ENCODE measurements around the gene LTBP1. TPM values are rescaled to one million over a fixed set of nuclear protein-coding genes. Genes with fewer than 3 reads are reported as not detected.

The LTBP1 gene
- total RNA-seq, 1 donor: 33.7 TPM

DNA sequence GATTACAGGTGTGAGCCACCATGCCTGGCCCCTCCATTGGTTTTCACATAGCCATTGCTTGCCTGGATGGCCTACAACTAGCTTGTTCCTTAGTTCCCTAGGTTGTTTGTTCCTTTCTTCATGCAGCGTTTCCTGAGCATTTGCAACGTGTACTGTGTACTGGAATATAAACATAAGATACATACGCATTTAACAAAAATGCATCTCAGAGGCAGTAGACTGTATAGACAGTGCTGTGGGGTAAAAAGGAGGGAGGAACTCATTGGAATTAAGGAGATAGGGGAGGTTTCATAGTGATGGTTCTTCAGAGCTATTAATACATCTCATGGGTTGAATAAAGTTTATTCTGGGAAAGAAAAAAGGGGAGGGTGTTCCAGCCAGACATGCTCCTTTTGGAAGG, 269.2 kb downstream of the LTBP1 start:
- DNase-seq (ENCODE audit: low read depth): no peak
- TF ChIP-seq, protein P1, sequence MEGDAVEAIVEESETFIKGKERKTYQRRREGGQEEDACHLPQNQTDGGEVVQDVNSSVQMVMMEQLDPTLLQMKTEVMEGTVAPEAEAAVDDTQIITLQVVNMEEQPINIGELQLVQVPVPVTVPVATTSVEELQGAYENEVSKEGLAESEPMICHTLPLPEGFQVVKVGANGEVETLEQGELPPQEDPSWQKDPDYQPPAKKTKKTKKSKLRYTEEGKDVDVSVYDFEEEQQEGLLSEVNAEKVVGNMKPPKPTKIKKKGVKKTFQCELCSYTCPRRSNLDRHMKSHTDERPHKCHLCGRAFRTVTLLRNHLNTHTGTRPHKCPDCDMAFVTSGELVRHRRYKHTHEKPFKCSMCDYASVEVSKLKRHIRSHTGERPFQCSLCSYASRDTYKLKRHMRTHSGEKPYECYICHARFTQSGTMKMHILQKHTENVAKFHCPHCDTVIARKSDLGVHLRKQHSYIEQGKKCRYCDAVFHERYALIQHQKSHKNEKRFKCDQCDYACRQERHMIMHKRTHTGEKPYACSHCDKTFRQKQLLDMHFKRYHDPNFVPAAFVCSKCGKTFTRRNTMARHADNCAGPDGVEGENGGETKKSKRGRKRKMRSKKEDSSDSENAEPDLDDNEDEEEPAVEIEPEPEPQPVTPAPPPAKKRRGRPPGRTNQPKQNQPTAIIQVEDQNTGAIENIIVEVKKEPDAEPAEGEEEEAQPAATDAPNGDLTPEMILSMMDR (IDR thresholded peaks at IDR 0.05; ENCODE audit: insufficient read depth, low read depth, low read length): no peak

GRCh38 chr2:33216508-33217182, 269.9 kb downstream of the LTBP1 start:
- no peak overlapping the region for H3K4me3 ChIP-seq (ENCODE audit: low read depth, low read length)
- TF ChIP-seq, protein P1 (IDR thresholded peaks at IDR 0.05; ENCODE audit: insufficient read depth, low read depth, low read length): no peak
- no peak for DNase-seq (ENCODE audit: low read depth)

More for the DNA sequence above, 269.2 kb downstream of the LTBP1 start:
- H3K4me3 ChIP-seq (ENCODE audit: low read depth, low read length): no peak overlapping the region

DNA sequence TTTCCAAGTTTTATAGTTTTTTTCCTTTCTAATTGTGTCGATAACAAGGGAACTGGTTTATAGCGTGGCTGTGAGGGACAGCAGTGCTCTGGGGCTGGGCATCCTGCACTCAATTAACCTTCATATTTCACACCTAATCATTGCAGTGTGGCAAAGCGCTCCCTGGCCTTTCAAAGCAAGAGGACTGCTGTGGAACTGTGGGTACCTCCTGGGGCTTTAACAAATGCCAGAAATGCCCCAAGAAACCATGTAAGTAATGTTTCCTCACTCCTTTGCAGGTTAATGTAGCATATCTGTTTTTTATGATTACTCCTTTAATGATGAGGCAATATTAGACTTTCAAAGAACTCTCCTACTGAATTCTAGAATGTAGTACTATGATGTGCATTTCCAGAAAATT, 270.7 kb downstream of the LTBP1 start:
- no peak for DNase-seq (ENCODE audit: low read depth)
- TF ChIP-seq, protein P1 (IDR thresholded peaks at IDR 0.05; ENCODE audit: insufficient read depth, low read depth, low read length): no peak
- no peak overlapping the region for H3K4me3 ChIP-seq (ENCODE audit: low read depth, low read length)

DNA sequence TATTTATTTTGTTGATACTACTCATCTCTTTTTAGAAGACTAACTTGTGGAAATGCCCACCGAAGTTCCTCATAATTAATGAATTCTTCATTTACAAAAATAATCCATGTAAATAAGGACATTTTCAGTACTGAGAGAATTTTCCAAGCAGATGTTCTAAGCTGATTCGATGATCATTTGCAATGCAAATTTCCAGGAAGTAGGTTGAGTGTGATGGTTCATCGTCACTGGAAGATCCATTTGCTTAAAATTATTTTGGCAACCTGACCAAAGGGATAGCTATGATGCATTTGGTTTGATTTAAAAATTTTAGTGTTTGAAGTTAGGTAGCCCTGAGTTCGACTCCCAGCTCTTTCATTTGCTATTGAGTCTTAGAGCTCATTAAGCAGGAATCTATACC, 272.4 kb downstream of the LTBP1 start:
- no peak overlapping the region for H3K4me3 ChIP-seq (ENCODE audit: low read depth, low read length)

GRCh38 chr2:33219850-33220275, 273.1 kb downstream of the LTBP1 start:
- peak; percentile 89 for DNase-seq (ENCODE audit: low read depth)

More for the DNA sequence above, 272.4 kb downstream of the LTBP1 start:
- TF ChIP-seq, protein P1 (IDR thresholded peaks at IDR 0.05; ENCODE audit: insufficient read depth, low read depth, low read length): no peak
- DNase-seq (ENCODE audit: low read depth): no peak

GRCh38 chr2:33220533-33220932, 273.8 kb downstream of the LTBP1 start:
- TF ChIP-seq, protein P1 (IDR thresholded peaks at IDR 0.05; ENCODE audit: insufficient read depth, low read depth, low read length): no peak
- peak; percentile 36 for DNase-seq (ENCODE audit: low read depth)
- H3K4me3 ChIP-seq (ENCODE audit: low read depth, low read length): no peak overlapping the region

More at GRCh38 chr2:33219850-33220275, 273.1 kb downstream of the LTBP1 start:
- no peak overlapping the region for H3K4me3 ChIP-seq (ENCODE audit: low read depth, low read length)
- TF ChIP-seq, protein P1 (IDR thresholded peaks at IDR 0.05; ENCODE audit: insufficient read depth, low read depth, low read length): no peak
